Activated CD4-positive, alpha-beta T cell treated with anti-CD3 and anti-CD28 coated beads for 48 hours (primary cell): ENCODE measurements around the gene TSHZ2.
"Not testable (repeated sequence)": the region's sequence is repeated elsewhere in the genome, so short reads cannot be mapped to it uniquely, and the experiment has no call there.

Source experiments
- DNase-seq: peaks from one replicate; pipeline ENCODE4 v3.0.0-alpha.2; 2020

The TSHZ2 gene

DNA sequence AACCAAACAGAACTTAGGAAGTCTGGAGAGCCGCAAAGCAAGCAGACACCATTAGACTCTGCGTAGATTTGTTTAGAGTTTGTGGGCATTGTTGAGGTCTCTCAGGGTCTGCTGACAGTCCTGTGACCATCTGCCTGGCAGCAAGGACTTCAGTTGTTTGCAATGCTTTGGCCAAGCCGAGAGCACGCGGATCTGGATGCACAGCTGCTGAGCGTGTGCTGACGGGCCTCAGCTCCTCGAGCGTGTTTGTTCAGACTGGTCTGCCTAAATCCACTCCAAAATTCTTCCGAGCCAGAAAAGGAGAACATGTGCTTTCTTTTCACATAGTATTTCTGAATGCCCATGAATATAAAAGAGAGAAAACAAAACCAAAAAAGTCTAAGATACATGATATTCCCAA lies 462.5 kb downstream of the TSHZ2 start:
- no peak for DNase-seq

DNA sequence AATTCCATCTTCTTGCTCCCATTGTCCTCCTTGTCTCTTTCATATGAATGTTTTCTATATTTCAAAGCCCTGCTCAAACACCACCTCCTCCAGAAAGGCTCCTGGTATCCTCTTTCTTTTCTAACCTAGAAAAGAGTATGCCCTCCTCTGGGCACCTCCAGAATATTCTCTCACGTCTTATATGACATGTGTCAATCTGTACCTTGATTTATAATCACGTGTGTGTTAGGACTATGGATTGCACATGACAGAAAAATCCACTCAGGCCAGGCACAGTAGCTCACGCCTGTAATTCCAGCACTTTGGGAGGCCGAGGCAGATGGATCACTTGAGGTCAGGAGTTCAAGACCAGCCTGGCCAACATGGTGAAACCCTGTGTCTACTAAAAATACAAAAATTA lies 464.8 kb downstream of the TSHZ2 start:
- DNase-seq = not testable (repeated sequence)

DNA sequence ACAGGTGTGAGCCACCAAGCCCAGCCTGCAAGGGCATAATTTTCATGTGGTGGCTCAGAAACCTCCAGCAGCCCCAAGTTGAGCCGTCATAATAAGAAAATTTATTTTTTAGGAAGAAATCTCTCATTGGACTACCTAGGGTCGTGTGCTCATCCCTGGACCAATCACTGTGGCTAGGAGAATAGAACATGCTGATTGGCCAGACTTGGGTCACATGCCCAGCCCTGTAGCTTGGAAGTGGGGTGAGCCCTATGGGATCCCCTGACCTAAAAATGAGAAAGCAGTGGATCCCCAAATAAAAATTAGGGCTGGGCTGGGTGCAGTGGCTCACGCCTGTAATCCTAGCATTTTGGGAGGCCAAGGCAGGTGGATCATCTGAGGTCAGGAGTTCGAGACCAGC lies 466.2 kb downstream of the TSHZ2 start:
- DNase-seq = no peak

DNA sequence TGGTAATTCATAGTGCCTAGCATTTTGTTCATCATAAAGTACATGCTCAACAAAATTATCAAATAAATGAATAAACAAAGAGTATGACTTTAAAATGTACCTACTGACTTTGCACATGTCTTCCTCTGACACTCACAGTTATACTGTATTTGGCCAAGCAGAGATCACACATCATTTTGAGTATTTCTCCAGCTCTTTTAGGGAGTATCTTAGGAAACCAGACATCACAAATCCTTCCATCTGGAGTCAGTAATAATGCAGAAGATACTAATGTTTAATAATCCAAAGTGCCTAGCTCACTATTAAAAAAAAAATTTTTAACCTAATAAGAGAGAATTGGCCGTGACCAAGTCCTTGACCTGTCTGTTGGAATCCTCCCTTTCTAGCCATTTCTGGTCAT lies 466.9 kb downstream of the TSHZ2 start:
- DNase-seq = no peak

DNA sequence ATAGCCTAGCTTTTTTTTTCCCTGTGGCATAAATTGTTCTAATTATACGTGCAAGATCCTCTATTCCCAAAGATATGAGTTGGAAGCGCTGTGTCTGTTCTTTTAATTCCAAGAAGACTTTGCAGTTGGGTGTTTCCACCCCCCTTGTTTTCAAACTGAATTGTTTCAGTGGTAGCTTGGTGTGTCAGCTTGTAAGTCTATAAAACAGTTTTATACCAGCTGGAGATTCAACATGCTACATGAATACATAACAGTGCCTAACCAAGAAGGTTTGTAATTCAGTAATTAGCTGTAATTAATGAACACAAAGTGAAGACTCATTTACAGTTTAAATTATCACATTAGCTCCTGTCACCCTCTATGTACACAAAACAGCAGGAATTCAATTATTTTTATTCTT lies 467.5 kb downstream of the TSHZ2 start:
- no peak for DNase-seq

DNA sequence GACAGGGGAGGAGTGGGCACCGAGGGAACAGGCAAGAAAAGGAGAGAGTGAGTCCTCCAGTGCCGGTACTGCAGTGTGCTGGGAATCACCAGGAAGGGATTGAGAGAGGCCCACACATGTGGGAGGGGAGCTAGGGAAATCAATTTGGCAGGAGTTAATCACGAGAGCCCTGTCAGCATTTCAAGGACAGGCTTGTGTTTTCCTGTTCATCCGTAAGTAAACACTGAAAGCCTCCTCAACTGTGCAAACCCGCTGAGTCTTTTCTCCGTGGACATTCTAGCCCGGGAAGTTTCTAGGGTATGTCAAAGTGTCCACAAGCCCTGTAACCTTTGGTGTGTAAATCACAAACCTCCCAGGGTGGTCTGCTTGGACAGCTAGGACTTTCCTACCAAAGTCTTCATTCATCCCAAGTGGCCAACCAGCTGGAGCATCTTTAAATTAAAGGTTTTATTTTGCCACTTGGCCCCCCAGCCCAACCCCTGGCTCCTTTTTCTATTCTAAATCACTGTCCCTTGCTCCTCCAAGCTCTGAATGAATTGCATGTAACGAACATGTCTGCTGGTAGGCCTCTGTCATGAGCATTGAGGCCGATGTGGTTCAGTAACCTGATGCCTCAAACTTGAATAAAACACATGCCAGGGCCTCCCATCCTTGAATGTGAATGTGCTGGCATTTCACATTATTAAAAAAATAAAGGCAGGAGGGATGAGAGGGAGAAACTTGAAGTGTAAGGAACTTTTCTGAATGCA lies 472.4 kb downstream of the TSHZ2 start:
- no peak for DNase-seq

DNA sequence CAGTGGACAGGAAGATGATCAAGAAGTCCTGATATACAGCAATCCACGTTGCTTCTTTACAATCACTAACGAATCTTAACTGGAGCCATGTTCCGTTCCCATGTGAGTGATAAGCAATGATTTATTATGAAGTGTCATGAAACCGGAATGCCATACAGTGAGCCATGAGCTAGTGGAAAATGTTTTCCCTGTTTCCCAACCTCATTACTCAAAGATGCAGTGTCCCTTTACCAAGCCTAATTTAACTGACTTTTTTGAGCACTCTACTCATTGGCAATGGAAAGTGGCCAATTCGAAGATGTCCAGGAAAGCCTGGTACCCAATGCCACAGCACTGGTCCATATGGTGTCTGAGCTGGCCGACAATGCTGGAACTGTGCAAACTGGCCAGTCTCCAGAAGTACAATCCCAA lies 473.2 kb downstream of the TSHZ2 start:
- no peak for DNase-seq

DNA sequence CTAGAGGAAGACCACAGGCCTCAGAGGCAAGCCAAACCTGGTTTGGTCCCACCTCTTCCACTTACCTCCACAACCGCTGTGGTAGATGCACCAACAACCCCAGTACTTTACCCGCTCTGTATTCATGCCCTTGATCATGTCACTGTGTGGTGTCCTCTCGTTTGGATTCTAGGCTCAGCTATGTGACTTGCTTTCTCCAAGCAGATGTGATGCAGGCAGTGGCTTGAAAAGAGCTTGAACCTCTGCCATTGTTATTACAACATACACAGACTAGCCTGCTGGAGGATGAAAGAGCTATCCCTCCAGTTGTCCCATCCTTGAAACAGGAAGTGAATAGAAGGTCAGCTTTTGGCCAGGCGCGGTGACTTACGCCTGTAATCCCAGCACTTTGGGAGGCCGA lies 473.8 kb downstream of the TSHZ2 start:
- no peak for DNase-seq

DNA sequence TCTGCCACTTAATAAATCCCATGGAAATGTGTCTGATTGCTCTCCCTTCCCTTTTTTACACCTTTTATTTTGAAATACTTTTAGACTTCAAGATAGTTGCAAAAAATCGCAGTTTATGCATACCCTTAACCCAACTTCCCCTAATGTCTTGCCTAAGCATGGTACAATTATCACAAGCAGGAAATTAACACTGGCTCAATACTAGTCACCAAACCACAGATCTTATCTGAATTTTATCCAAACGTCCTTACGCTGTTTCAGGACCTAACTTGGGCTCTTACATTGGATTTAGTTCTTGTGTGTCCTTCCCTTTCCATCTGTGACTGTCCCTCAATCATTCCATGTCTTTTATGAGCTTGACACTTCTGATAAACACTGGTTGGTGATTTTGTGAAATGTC lies 475.2 kb downstream of the TSHZ2 start:
- no peak for DNase-seq

DNA sequence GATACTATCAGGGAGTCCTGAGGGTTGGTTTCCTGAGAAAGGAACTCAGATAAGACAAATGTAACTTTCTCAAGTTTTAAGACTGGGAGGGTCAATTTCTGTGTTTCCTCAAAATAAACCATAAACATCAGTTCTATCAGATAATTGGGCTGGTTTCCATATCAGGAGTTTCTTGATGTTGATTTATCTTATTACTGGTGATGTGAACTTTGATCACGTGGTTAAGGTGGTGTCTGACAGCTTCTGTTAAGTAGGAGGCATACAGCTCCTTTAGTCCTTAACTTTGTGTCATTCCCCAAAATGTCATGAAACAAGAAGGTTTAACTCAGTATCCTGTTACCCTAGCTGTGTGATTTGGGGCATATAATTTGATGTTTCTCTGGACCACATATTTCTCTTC lies 476.3 kb downstream of the TSHZ2 start:
- DNase-seq = no peak

DNA sequence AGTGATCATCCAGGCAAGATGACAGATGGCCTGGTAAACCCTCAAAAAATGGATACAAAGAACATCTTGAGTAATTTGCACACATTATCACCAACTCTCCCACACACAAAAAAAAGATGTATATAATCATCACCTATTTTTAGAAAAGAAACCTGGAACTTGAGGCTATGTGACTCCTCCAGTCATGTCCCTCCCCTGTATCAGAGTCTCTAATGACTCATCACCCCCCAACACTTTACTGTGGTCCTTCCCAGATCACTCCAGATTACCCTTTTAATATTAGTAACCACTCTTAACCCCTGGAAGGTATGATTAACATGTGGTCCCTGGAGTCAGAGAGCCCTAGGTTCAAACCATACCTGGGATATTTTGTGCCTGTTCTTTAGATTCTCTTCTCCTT lies 476.7 kb downstream of the TSHZ2 start:
- no peak for DNase-seq

DNA sequence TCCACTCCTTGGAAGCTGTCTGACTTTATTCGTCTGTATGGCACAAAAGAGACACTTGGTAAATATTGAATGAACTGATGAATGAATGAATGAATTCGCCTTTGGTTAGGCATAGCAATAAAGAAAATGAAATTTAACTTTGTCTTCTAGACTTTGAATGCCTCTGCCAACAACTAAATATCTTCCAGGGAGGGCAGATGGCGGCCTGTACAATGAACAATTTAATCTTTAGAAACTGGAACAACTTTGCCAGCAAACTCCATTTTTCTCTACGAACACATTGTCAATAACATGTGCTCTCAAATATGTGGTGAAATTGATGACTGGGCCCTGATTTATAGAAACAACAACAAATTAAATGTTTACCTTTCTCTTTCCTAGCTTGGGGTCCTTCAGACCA lies 480.9 kb downstream of the TSHZ2 start:
- DNase-seq = no peak

DNA sequence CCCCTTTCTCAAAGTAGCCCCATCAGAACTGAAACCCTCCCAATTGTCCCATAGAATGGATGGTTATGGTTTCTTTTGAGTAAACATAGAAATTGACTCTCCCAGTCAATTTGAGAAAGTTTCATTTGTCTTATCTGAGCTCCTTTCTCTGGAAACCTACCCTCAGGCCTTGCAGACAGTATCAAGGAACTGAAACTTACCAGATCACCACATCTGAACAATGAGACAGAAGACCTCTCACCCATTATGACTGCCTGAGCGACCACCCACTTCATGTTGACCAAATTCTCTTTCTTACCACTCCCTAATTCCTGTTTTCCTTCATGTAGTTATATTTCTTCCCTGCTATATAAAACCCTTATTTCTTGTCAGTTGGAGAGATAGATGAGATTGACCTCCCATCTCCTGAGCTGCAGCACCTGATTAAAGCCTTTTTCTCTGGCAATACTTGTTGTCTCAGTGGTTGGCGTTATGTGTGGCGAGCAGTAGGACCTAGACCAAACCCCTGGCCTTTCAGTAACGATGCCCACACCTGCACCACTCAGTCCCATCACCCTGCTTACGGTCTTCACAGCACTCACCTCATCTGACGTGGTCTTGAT lies 482.6 kb downstream of the TSHZ2 start:
- DNase-seq = no peak

DNA sequence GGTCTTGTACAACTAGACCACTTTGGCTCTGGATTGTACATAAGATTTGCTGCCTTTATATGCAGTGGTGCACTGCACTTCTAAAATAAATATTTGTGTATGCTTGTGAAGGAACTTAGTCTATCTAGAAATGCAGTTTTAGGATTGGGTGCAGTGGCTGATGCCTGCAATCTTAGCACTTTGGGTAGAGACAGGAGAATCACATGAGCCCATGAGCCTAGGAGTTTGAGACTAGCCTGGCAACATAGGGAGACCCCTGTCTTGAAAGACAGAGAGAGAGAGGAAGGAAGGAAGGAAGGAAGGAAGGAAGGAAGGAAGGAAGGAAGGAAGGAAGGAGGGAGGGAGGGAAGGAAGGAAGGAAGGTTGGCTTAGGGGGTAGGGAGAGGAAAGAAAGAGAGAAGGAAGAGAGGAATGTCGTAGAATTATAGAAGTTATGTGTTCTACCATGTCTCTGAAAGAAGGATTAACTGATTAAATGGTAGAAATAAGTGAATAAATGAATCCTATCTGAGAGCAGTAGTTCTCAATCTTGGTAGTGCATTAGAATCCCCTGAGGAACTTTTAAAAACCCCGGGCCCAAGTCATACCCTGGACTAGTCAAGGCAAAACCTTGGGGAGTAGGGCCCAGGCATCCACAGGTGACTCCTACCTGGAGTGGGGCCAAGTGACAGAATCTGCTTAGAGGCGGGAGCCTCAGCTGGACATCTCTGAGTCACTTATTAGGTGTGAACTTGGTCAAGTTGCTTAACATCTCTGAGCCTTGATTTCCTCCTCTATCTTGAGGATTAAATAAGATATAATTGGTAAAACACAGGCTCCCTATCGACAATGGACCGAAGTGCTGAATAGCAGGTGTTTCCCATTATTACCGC lies 491.2 kb downstream of the TSHZ2 start:
- DNase-seq = no peak

DNA sequence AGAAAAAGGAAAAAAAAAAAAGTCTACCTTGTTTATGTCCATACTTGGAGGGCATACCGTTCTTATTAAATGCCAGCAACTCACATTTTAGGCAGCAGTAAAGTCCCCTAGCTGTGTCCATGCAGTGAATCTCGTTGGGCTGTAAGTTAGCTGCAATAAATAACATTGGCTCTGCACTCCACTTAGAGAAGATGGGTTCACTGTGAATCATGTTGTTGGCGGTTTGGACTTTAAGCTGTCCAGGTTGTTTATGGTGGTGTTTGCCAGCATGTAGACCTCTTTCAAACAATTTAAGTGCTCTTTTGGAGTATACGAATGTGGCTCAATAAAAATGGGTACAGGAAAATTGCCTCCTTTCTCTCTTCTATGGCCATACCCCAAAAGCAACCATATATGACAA lies 494.1 kb downstream of the TSHZ2 start:
- DNase-seq = no peak

DNA sequence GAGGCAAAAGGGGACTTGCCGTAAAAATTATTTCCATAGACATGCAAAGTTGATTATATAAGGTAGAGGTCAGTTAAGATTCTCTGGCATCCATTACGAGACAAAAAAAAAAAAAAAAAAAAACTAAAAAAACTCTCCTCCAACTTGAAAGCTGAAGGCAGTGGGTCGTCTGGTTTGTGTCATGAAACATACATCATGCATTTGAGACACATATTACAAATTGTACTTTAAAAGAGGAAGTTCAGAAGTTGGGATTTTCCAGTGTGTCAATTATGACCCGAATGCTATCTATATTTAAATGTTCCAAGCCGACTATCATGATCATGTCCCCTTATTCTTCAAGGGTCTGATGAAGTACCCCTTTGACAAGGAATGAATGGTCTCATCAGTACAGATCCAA lies 496.4 kb downstream of the TSHZ2 start:
- DNase-seq = no peak

DNA sequence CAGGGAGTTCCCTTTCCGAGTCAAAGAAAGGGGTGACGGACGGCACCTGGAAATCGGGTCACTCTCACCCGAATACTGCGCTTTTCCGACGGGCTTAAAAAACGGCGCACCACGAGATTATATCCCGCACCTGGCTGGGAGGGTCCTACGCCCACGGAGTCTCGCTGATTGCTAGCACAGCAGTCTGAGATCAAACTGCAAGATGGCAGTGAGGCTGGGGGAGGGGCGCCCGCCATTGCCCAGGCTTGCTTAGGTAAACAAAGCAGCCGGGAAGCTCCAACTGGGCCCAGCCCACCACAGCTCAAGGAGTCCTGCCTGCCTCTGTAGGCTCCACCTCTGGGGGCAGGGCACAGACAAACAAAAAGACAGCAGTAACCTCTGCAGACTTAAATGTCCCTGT lies 500.7 kb downstream of the TSHZ2 start:
- not testable (repeated sequence) for DNase-seq

DNA sequence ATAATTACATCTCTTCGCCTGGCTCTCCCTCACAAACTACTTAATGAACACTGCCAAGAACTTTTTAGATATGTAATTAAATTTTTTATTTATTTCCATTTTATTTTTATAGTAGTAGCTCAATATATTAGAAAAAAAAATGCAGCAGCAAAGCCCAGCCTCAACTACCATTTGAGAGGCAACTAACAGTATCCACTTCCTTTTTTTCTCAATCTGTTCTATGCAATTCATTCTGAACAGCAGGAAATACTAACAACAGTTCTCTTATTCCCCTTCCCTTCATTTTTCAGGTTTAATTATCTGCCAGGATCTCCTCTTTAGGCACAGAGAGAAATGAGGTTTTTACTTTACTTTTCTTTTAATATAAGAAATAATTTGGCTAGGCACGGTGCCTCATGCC lies 508.8 kb downstream of the TSHZ2 start:
- no peak for DNase-seq

DNA sequence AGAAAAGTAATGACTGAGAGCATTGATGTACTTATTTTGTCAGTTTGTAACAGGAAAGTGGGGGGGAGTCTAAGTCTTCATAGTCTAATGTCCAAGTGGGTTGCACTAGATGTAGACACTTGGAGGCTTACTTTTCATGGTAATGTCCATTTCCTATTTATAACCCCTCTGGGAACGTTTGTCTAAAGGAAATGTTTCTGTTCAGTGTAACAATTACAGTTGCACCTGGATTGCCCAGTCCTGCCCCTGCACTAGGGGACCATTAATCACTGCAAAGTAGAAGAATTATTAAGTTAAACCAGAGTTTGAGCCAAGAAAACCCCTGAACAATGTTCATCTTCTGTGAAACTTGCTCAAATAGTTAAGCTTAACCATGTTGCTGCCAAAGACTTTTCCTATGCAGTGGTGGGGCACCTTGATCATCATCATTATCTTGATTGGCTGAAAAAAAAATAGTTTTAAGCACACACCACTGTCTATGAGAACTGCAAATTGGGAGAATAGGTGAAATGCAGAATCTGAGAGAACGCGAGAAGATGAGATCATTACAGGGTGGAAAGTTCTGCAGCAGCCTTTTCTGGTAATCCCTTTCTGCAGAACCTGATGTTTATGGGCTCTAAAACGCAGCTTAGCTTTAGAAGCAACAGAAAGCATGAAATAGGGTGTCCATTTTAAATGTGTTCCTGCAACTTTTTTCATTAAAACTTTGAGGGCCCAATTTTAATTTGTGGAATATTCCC lies 515.5 kb downstream of the TSHZ2 start:
- no peak for DNase-seq

DNA sequence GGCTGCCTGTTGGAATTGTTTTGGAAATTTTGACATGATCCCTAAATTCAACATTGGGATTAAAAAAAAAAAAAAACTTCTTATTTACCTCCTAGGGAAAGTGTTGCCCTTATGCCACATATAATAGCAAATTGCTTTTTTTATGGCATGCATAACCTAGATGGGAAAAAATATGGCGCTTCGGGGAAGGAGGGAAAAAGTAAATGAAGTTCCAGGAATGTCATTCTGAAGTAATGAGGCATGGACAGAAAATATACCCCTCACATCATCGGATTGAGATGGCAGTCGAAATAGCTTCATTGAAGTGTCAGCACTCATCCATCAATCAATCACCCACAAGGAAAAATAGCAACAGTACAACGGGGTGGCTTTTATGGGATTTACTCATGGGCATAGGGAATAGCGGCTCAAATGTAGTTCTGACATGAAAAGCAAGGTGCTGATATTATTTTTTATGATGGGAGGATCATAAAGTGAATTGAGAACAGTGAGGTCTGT lies 516.7 kb downstream of the TSHZ2 start:
- DNase-seq = no peak

DNA sequence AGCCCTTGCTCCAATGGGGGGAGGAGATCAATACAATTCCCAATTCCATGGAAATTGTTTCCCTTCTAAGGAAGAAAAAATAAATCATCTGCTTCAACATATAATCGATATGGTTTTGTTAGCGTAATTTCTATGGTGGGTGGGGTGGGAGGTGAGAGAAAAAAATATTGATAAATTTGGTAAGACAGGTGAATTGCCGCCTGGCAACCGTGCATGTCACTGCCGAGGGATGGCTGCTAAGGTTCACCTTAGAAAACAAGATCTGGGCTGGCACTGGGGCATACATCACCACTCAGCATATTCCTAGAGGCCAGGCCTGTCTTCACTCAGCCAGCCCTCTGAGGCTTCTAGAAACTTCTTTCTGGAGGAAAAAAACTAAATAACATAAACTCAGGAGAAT lies 517.4 kb downstream of the TSHZ2 start:
- DNase-seq = no peak

DNA sequence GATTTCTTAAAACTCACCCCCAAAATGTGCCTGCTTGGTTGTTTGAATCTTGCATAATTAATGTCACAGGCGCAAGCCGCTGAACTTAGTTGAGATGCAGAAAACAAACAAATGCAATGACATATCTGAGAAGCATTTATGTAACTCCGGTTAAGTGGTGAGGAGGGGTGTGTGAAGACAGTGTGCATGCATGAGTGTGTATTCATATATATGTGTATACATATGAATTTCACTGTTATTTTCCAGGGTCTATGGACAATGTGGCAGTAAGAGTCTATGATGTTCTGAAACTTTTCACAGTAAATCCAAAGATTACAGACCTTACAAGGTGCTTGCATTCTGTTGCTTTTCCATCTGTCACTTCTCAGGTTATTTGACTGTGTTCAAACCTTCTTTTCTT lies 518.5 kb downstream of the TSHZ2 start:
- DNase-seq = no peak

DNA sequence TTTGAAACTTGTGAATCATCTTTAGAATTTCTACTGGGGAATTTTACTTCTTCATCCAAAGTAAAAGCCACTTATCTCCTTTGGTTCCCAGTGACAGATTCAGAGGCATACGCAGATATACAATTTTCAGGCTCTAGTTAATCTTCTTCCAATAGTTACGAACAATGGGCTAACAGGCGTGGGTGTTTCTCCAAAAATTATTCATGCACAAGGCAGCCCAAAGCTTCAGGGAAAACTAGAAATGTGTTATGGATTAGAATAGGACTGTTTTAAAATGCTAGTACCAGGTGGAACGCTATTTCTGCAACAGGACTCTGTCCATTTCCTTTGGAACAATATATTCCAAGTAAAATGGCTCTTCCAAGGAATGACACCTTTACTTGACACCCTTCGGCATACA lies 519.3 kb downstream of the TSHZ2 start:
- DNase-seq = no peak
